ENCODE measurements around the gene NSD1.
A peak's percentile ranks its signal among the peaks of the same experiment; 100 is the strongest.
"Not testable (repeated sequence)": the region's sequence is repeated elsewhere in the genome, so short reads cannot be mapped to it uniquely, and the experiment has no call there.

Gene NSD1

GRCh38 chr5:177234841-177235240 is 101.3 kb downstream of the NSD1 start:
- no peak for DNase-seq

GRCh38 chr5:177241768-177242167 is 108.2 kb downstream of the NSD1 start:
- DNase-seq = no peak

GRCh38 chr5:177242304-177242703 is 108.7 kb downstream of the NSD1 start:
- DNase-seq = no peak

- no peak for DNase-seq
Observed at GRCh38 chr5:177249761-177250537, 116.4 kb downstream of the NSD1 start.

GRCh38 chr5:177253252-177253651 is 119.7 kb downstream of the NSD1 start:
- no peak for DNase-seq

GRCh38 chr5:177256296-177256695 is 122.7 kb downstream of the NSD1 start:
- DNase-seq = no peak

GRCh38 chr5:177258711-177259110 is 125.1 kb downstream of the NSD1 start:
- not testable (repeated sequence) for DNase-seq

GRCh38 chr5:177260961-177261360 is 127.4 kb downstream of the NSD1 start:
- DNase-seq = no peak

- DNase-seq = no peak
Observed at GRCh38 chr5:177261510-177261909, 127.9 kb downstream of the NSD1 start.

GRCh38 chr5:177264178-177264577 is 130.6 kb downstream of the NSD1 start:
- no peak for DNase-seq

- DNase-seq = no peak
Observed at GRCh38 chr5:177265395-177265794, 131.8 kb downstream of the NSD1 start.

GRCh38 chr5:177269232-177269895 is 135.8 kb downstream of the NSD1 start:
- DNase-seq = no peak

- DNase-seq = no peak
Observed at GRCh38 chr5:177269976-177270375, 136.4 kb downstream of the NSD1 start.

GRCh38 chr5:177270653-177271052 is 137.1 kb downstream of the NSD1 start:
- DNase-seq = no peak

GRCh38 chr5:177271113-177271512 is 137.5 kb downstream of the NSD1 start:
- DNase-seq = no peak

GRCh38 chr5:177275883-177276282 is 142.3 kb downstream of the NSD1 start:
- no peak for DNase-seq

GRCh38 chr5:177276886-177277285 is 143.3 kb downstream of the NSD1 start:
- no peak for DNase-seq

- DNase-seq = no peak
Observed at GRCh38 chr5:177288191-177288590, 154.6 kb downstream of the NSD1 start.

GRCh38 chr5:177290816-177291596 is 157.4 kb downstream of the NSD1 start:
- DNase-seq = no peak

- no peak for DNase-seq
Observed at GRCh38 chr5:177291735-177292134, 158.2 kb downstream of the NSD1 start.

- no peak for DNase-seq
Observed at GRCh38 chr5:177293819-177294581, 160.4 kb downstream of the NSD1 start.

- peak; percentile 48 to 85 for DNase-seq
Observed at GRCh38 chr5:177294632-177295031, 161.1 kb downstream of the NSD1 start.

- no peak for DNase-seq
Observed at GRCh38 chr5:177295924-177296323, 162.4 kb downstream of the NSD1 start.
